SU-DHL-6 (cell line): ENCODE results near the gene DENND1C.

Experiments used
- EZH2phosphoT487 ChIP-seq: fragments of 200-600 bp; sonication (generic), shearing (Covaris generic); conservative IDR thresholded peaks from 2 replicates; pipeline ENCODE4 v1.6.1; 2018; ENCODE audit warnings: mild to moderate bottlenecking, antibody characterized with exemption, low read length, moderate library complexity, mixed read lengths
- TF ChIP-seq, protein P1 (sequence below): fragments of 200-600 bp; sonication (generic); IDR thresholded peaks from one replicate; pipeline ENCODE4 v1.5.1; 2017; ENCODE audit warnings: antibody characterized with exemption, mild to moderate bottlenecking, low read length, moderate library complexity; ENCODE audit not compliant: insufficient read depth, poor library complexity, severe bottlenecking

GRCh38 chr19:6440905-6441304 lies 40.7 kb downstream of the DENND1C start:
- TF ChIP-seq, protein P1, sequence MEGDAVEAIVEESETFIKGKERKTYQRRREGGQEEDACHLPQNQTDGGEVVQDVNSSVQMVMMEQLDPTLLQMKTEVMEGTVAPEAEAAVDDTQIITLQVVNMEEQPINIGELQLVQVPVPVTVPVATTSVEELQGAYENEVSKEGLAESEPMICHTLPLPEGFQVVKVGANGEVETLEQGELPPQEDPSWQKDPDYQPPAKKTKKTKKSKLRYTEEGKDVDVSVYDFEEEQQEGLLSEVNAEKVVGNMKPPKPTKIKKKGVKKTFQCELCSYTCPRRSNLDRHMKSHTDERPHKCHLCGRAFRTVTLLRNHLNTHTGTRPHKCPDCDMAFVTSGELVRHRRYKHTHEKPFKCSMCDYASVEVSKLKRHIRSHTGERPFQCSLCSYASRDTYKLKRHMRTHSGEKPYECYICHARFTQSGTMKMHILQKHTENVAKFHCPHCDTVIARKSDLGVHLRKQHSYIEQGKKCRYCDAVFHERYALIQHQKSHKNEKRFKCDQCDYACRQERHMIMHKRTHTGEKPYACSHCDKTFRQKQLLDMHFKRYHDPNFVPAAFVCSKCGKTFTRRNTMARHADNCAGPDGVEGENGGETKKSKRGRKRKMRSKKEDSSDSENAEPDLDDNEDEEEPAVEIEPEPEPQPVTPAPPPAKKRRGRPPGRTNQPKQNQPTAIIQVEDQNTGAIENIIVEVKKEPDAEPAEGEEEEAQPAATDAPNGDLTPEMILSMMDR = no peak
- TF ChIP-seq EZH2phosphoT487 = no peak
